T-helper 2 cell treated with Interferon-gamma antibody and Interleukin-4, amounts not matched to agents 100 ng/mL and 5 ng/mL, for 36 hours (primary cell): ENCODE data around the gene PANX1. TPM values are rescaled to one million over a fixed set of nuclear protein-coding genes. Genes with fewer than 3 reads are reported as not detected.
"Not testable (repeated sequence)": the region's sequence is repeated elsewhere in the genome, so short reads cannot be mapped to it uniquely, and the experiment has no call there.

Experiments
- intact Hi-C: fragments of 100-400 bp; cut with micrococcal nuclease; formaldehyde crosslinking; loops from one replicate; pipeline ENCODE4 v1.15.1; 2023
- total RNA-seq: library from RNA; stranded (reverse); gene quantifications from 2 replicates; pipeline ENCODE4 v1.2.3, GENCODE V29; 2022

PANX1 gene
- total RNA-seq, 1 donor from 2014 or later, result 14.0 TPM

- intact Hi-C loops, result no loop called here
These were observed 18.8 kb downstream of the PANX1 start for GRCh38 chr11:94147433-94147845.

- intact Hi-C loops, result no loop called here
These were observed 19.5 kb downstream of the PANX1 start for GRCh38 chr11:94148189-94148588.

- intact Hi-C loops, result no loop called here
These were observed 20.9 kb downstream of the PANX1 start for GRCh38 chr11:94149431-94150017.

- intact Hi-C loops, result no loop called here
These were observed 21.4 kb downstream of the PANX1 start for GRCh38 chr11:94150056-94150455.

GRCh38 chr11:94150704-94151685 lies 22.4 kb downstream of the PANX1 start:
- intact Hi-C loops, result no loop called here

- intact Hi-C loops, result no loop called here
These were observed 23.4 kb downstream of the PANX1 start for GRCh38 chr11:94151903-94152677.

GRCh38 chr11:94152678-94153065 lies 24.0 kb downstream of the PANX1 start:
- intact Hi-C loops, result no loop called here

GRCh38 chr11:94153320-94153719 lies 24.7 kb downstream of the PANX1 start:
- intact Hi-C loops, result no loop called here

- intact Hi-C loops, result no loop called here
These were observed 25.6 kb downstream of the PANX1 start for GRCh38 chr11:94154095-94154856.

GRCh38 chr11:94157339-94157738 lies 28.7 kb downstream of the PANX1 start:
- intact Hi-C loops, result not testable (repeated sequence)

GRCh38 chr11:94168882-94169281 lies 40.2 kb downstream of the PANX1 start:
- intact Hi-C loops, result no loop called here

GRCh38 chr11:94169516-94169915 lies 40.9 kb downstream of the PANX1 start:
- intact Hi-C loops, result no loop called here

- intact Hi-C loops, result loop anchor here (2.0 kb wide), 1 partner anchor 335 kb away; no protein-coding TSS in a partner anchor
These were observed 41.4 kb downstream of the PANX1 start for GRCh38 chr11:94169930-94170545.

GRCh38 chr11:94170953-94171352 lies 42.3 kb downstream of the PANX1 start:
- intact Hi-C loops, result loop anchor here (2.0 kb wide), 1 partner anchor 334 kb away; no protein-coding TSS in a partner anchor

- intact Hi-C loops, result loop anchor here (2.0 kb wide), 1 partner anchor 333 kb away; no protein-coding TSS in a partner anchor
These were observed 43.2 kb downstream of the PANX1 start for GRCh38 chr11:94171693-94172440.

- intact Hi-C loops, result no loop called here
These were observed 46.9 kb downstream of the PANX1 start for GRCh38 chr11:94175535-94175934.

GRCh38 chr11:94178331-94178730 lies 49.7 kb downstream of the PANX1 start:
- intact Hi-C loops, result no loop called here

- intact Hi-C loops, result loop anchor here (10.0 kb wide), 1 partner anchor 55 kb away; the partner anchor contains the start of gene PANX1
These were observed 51.1 kb downstream of the PANX1 start for GRCh38 chr11:94179696-94180095.

- intact Hi-C loops, result loop anchor here (10.0 kb wide), 1 partner anchor 57 kb away; the partner anchor contains the start of gene PANX1
These were observed 52.9 kb downstream of the PANX1 start for GRCh38 chr11:94181526-94181925.
